AG04450 (cell line): ENCODE measurements around the gene SRRM1. TPM values are rescaled to one million over a fixed set of nuclear protein-coding genes. Genes with fewer than 3 reads are reported as not detected.
A peak's percentile ranks its signal among the peaks of the same experiment; 100 is the strongest.
"Not testable (repeated sequence)": the region's sequence is repeated elsewhere in the genome, so short reads cannot be mapped to it uniquely, and the experiment has no call there.

ENCODE experiments used
- CTCF ChIA-PET: fragments of 300-600, 350-600 bp; formaldehyde crosslinking; extraction: SDS; loops from one replicate; lab custom pipeline; 2022; ENCODE audit warnings: antibody characterized with exemption, inconsistent platforms; lab: Charles Lee
- POLR2A ChIA-PET: fragments of 350-600 bp; formaldehyde crosslinking; extraction: SDS; loops from one replicate; lab custom pipeline; 2021; ENCODE audit warnings: antibody characterized with exemption, inconsistent platforms; lab: Yijun Ruan, JAX
- DNase-seq: peaks from one replicate; pipeline ENCODE4 v3.0.0-alpha.2; 2011; ENCODE audit warnings: low read depth, low spot score
- H3K27ac ChIP-seq: one replicate; pipeline ENCODE4 v1.5.1; 2012; ENCODE audit warnings: low read depth, low read length, control low read depth
- H3K27me3 ChIP-seq: one replicate; pipeline ENCODE4 v1.6.0; 2012; ENCODE audit warnings: low read length; ENCODE audit not compliant: control insufficient read depth, insufficient read depth
- H3K4me3 ChIP-seq: 2 replicates; pipeline ENCODE4 v1.5.1; 2011; ENCODE audit warnings: mild to moderate bottlenecking, low read depth, low read length, control low read depth
- H3K9me3 ChIP-seq: 2 replicates; pipeline ENCODE4 v1.5.1; 2012; ENCODE audit warnings: low read length; ENCODE audit not compliant: control insufficient read depth, insufficient read depth
- polyA plus RNA-seq: library from polyadenylated mRNA; depleted of rRNA; stranded (reverse); fragments of >200 nt; gene quantifications from 2 replicates; pipeline ENCODE4 v1.2.3, GENCODE V29; 2011; rRNA removed
- small RNA-seq: library from RNA; depleted of rRNA; stranded (forward); fragments of <200 nt; gene quantifications from one replicate; pipeline ENCODE3, GENCODE V24; 2012; ENCODE audit warnings: low read depth; ENCODE audit not compliant: insufficient read length
- TF ChIP-seq, protein P1 (sequence below): IDR thresholded peaks from 2 replicates; pipeline ENCODE4 v1.5.1; 2011; ENCODE audit warnings: low read depth, low read length, control low read depth, inconsistent platforms

Gene SRRM1
- polyA plus RNA-seq, 1 experiment: 61.2 TPM

DNA sequence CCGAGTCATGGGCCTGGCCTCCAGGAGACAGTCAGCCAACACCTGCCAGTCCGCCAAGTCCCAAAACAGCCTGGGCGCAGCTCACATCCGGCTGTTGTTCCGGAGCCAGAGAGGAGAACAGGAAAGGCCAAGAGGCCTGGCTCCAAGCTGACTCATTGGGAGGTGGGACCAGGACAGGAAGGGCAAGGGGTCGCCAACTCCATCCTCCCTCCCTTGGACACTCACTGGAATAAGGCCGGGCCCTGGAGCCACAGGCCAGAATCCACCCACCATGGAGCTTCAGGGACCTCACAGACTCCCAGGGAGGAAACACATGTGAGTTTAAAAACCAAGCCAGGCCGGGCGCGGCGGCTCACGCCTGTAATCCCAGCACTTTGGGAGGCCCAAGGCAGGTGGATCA, 77.0 kb downstream of the SRRM1 start:
- peaks cover 3% of the 10 kb centered on the region; the same call in 1 of the 2 replicates for H3K9me3 ChIP-seq
- H3K27ac ChIP-seq: peak overlapping the region; percentile 25
- DNase-seq: no peak
- CTCF ChIA-PET: interaction anchor here (0.7 kb wide), 1 partner anchor 36 kb away, joined by 3 read pairs; no protein-coding TSS in a partner anchor
- TF ChIP-seq, protein P1, sequence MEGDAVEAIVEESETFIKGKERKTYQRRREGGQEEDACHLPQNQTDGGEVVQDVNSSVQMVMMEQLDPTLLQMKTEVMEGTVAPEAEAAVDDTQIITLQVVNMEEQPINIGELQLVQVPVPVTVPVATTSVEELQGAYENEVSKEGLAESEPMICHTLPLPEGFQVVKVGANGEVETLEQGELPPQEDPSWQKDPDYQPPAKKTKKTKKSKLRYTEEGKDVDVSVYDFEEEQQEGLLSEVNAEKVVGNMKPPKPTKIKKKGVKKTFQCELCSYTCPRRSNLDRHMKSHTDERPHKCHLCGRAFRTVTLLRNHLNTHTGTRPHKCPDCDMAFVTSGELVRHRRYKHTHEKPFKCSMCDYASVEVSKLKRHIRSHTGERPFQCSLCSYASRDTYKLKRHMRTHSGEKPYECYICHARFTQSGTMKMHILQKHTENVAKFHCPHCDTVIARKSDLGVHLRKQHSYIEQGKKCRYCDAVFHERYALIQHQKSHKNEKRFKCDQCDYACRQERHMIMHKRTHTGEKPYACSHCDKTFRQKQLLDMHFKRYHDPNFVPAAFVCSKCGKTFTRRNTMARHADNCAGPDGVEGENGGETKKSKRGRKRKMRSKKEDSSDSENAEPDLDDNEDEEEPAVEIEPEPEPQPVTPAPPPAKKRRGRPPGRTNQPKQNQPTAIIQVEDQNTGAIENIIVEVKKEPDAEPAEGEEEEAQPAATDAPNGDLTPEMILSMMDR: no peak
- H3K27me3 ChIP-seq: no peaks in the 10 kb centered on the region
- H3K4me3 ChIP-seq: no peak overlapping the region
- POLR2A ChIA-PET: interaction anchor here (2.4 kb wide), 1 partner anchor 25 kb away, joined by 14 read pairs; the partner anchor contains the start of gene CLIC4

DNA sequence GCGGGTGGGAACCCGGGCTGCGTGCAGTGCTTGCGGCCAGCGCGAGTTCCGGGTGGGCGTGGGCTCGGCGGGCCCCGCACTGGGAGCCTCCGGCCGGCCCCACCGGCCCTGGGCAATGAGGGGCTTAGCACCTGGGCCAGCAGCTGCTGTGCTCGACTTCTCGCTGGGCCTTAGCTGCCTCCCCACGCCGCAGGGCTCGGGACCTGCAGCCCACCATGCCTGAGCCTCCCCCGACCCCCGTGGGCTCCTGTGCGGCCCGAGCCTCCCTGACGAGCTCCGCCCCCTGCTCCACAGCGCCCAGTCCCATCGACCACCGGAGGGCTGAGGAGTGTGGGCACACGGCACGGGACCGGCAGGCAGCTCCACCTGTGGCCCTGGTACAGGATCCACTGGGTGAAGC, 78.4 kb downstream of the SRRM1 start:
- no peak overlapping the region for H3K27ac ChIP-seq
- DNase-seq: no peak
- CTCF ChIA-PET: interaction anchor here (1.1 kb wide), 1 partner anchor 109 kb away, joined by 3 read pairs; no protein-coding TSS in a partner anchor
- POLR2A ChIA-PET: interaction anchor here (4.6 kb wide), 1 partner anchor 23 kb away, joined by 35 read pairs; the partner anchor contains the start of gene CLIC4
- H3K4me3 ChIP-seq: no peak overlapping the region
- no peaks in the 10 kb centered on the region for H3K27me3 ChIP-seq
- H3K9me3 ChIP-seq: peaks cover 3% of the 10 kb centered on the region; the same call in 1 of the 2 replicates
- TF ChIP-seq, protein P1: no peak

DNA sequence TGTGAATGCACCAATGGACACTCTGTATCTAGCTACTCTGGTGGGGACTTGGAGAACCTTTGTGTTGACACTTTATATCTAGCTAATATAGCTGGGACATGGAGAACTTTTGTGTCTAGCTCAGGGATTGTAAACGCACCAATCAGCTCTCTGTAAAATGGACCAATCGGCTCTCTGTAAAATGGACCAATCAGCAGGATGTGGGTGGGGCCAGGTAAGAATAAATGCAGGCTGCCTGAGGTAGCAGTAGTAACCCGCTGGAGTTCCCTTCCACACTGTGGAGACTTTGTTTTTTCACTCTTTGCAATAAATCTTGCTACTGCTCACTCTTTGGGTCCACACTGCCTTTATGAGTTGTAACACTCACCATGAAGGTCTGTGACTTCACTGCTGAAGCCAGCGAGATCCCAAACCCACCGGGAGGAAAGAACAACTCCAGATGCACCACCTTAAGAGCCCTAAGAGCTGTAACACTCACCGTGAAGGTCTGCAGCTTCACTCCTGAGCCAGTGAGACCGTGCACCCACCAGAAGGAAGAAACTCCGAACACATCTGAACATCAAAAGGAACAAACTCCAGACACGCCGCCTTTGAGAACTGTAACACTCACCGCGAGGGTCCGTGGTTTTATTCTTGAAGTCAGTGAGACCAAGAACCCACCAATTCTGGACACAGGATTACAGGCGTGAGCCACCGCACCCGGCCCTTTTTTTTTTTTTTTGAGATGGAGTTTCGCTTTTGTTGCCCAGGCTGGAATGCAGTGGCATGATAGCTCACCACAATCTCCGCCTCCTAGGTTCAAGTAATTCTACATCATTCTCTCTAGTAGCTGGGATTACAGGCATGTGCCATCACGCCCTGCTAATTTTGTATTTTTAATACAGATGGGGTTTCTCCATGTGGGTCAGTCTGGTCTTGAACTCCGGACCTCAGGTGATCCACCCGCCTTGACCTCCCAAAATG, 79.3 kb downstream of the SRRM1 start:
- DNase-seq, H3K9me3 ChIP-seq, H3K27ac ChIP-seq, H3K4me3 ChIP-seq, H3K27me3 ChIP-seq: not testable (repeated sequence)
- POLR2A ChIA-PET: interaction anchor here (0.5 to 4.6 kb wide), 6 partner anchors 14 to 201 kb away, joined by 3 to 35 read pairs (median 4); partner anchors contain the start of gene CLIC4
- CTCF ChIA-PET: interaction anchor here (1.0 to 4.4 kb wide), 3 partner anchors 34 to 175 kb away, joined by 3 to 17 read pairs (median 3); no protein-coding TSS in a partner anchor

Small RNA genes lying within 50 kb of the gene (small RNA-seq; reads per million reads assigned to genes)
- gene RF00019: not detected

Other genes starting within 250 kb of the SRRM1 start
- gene STPG1, start 229.5 kb upstream of the SRRM1 start, polyA plus RNA-seq: 6.6 and 7.9 TPM in 2 replicates
- 46.5 and 48.5 TPM in 2 replicates for gene NIPAL3, start 227.5 kb upstream of the SRRM1 start, polyA plus RNA-seq
- 3.3 and 4.5 TPM in 2 replicates for gene RCAN3, start 140.5 kb upstream of the SRRM1 start, polyA plus RNA-seq
- gene NCMAP, start 87.2 kb upstream of the SRRM1 start, polyA plus RNA-seq: not detected in 2 replicates
- gene CLIC4, start 102.1 kb downstream of the SRRM1 start, polyA plus RNA-seq: 412 and 561 TPM in 2 replicates